Stomach (tissue), 9 donors: ENCODE results near the gene CCNI. TPM values are rescaled to one million over a fixed set of nuclear protein-coding genes. Genes with fewer than 3 reads are reported as not detected.

ENCODE experiments used
- DNase-seq, 2 donors: peaks; one replicate each; pipeline versions ENCODE4 v3.0.0 to v3.0.0-alpha.2; 2013 to 2019
- H3K27ac ChIP-seq, 5 donors: fragments of 200-600 bp in 4 of 5; sonication (generic) in 4 of 5; one replicate each; pipeline ENCODE4 v1.5.1; 2013 to 2019; ENCODE audit warnings: mild to moderate bottlenecking in 1 of 5, moderate library complexity in 1 of 5
- H3K27me3 ChIP-seq, 3 donors: fragments of 200-600 bp; sonication (generic); one replicate each; pipeline ENCODE4 v1.5.1; 2017 to 2019; ENCODE audit warnings: mixed run types in 1 of 3
- H3K36me3 ChIP-seq, 4 donors: fragments of 200-600 bp; sonication (generic); 1 replicate in 3 of 4; 2 replicates in 1 of 4; pipeline ENCODE4 v1.5.1; 2016 to 2019
- H3K4me1 ChIP-seq, 4 donors: fragments of 200-600 bp; sonication (generic); one replicate each; pipeline ENCODE4 v1.5.1; 2016 to 2019
- H3K4me3 ChIP-seq, 4 donors: fragments of 200-600 bp; sonication (generic) in 3 of 4; one replicate each; pipeline ENCODE4 v1.5.1; 2016 to 2019; ENCODE audit warnings: mild to moderate bottlenecking in 1 of 4
- H3K9me3 ChIP-seq, 4 donors: fragments of 200-600 bp; sonication (generic); one replicate each; pipeline ENCODE4 v1.5.1; 2016 to 2019
- CTCF ChIP-seq, 7 experiments: fragments of 450-650 bp in 4 of 7; fragments of 200-600 bp in 3 of 7; sonication (generic) in 3 of 7; IDR thresholded peaks; one replicate each; pipeline ENCODE4 v1.5.1; 2016 to 2019; ENCODE audit warnings: antibody characterized with exemption in 7 of 7, control low read depth in 2 of 7, mild to moderate bottlenecking in 1 of 7
- EP300 ChIP-seq: sonication (generic); formaldehyde crosslinking; IDR thresholded peaks from one replicate; pipeline ENCODE4 v1.6.1; 2017; ENCODE audit warnings: antibody characterized with exemption
- POLR2A ChIP-seq, 4 donors: fragments of 450-650 bp; IDR thresholded peaks; one replicate each; pipeline ENCODE4 v1.6.1; 2016; ENCODE audit warnings: antibody characterized with exemption in 4 of 4, control low read depth in 2 of 4, mild to moderate bottlenecking in 1 of 4, moderate library complexity in 1 of 4
- POLR2AphosphoS5 ChIP-seq, 3 donors: sonication (generic); formaldehyde crosslinking; IDR thresholded peaks; one replicate each; pipeline ENCODE4 v1.6.1; 2016; ENCODE audit warnings: antibody characterized with exemption in 3 of 3
- WGBS, 5 donors: extraction: QIAGEN DNeasy Blood & Tissue Kit in 3 of 5; methylation state at CpG; one replicate each; pipeline versions ENCODE4 v1.1.5 to v1.1.7; 2013 to 2018; 5-methylcytosine and 5-hydroxymethylcytosine counted together
- intact Hi-C: fragments of 100-400 bp; cut with DNase I; formaldehyde crosslinking; loops from one replicate; pipeline ENCODE4 v1.15.1; 2023; ENCODE audit warnings: low total_unique reads
- polyA plus RNA-seq, 3 donors: library from polyadenylated mRNA; stranded (reverse); fragments of 200-250 nt; gene quantifications; one replicate each; pipeline ENCODE4 v1.2.3, GENCODE V29; 2013
- total RNA-seq, 5 donors: library from RNA; depleted of rRNA; stranded (reverse); fragments of >200 nt; gene quantifications; one replicate each; pipeline versions ENCODE4 v1.1.0 to v1.2.3, GENCODE V29; 2014 to 2016
- donor health status: healthy with polysubstance abuse.
- donor health status: Bipolar disorder and iron deficiency.
- donor health status: healthy.

Gene CCNI
- total and polyA plus RNA-seq, 8 donors: 43.4 to 278 (median 144) TPM

GRCh38 chr4:77121736-77122240, 46.0 kb upstream of the CCNI start:
- no peak overlapping the region for H3K4me3 ChIP-seq
- H3K36me3 ChIP-seq: no peaks in the 10 kb centered on the region
- intact Hi-C loops: no loop called here
- no peak for TF ChIP-seq EP300
- TF ChIP-seq CTCF (IDR thresholded peaks at IDR 0.05): no peak
- no peak for TF ChIP-seq POLR2AphosphoS5 (IDR thresholded peaks at IDR 0.05)
- TF ChIP-seq POLR2A (IDR thresholded peaks at IDR 0.05): no peak
- WGBS, 5 donors: 80 to 96% (median 91%) methylated on average over 5 of the region's 5 CpGs
- no peaks in the 10 kb centered on the region for H3K4me1 ChIP-seq
- peaks cover 0 to 5% (median 0%) of the 10 kb centered on the region in 3 donors for H3K27me3 ChIP-seq
- H3K27ac ChIP-seq: no peak overlapping the region
- no peaks in the 10 kb centered on the region for H3K9me3 ChIP-seq
- DNase-seq: no peak

- WGBS, 5 donors: 84 to 91% (median 88%) methylated on average over 8 of the region's 8 CpGs
- no peaks in the 10 kb centered on the region for H3K4me1 ChIP-seq
- intact Hi-C loops: no loop called here
- no peak overlapping the region for H3K27ac ChIP-seq
- H3K4me3 ChIP-seq: no peak overlapping the region
- H3K36me3 ChIP-seq: no peaks in the 10 kb centered on the region
- no peak for DNase-seq
- TF ChIP-seq POLR2A (IDR thresholded peaks at IDR 0.05): no peak
- no peak for TF ChIP-seq CTCF (IDR thresholded peaks at IDR 0.05)
- TF ChIP-seq EP300: no peak
- TF ChIP-seq POLR2AphosphoS5 (IDR thresholded peaks at IDR 0.05): no peak
- peaks cover 0 to 5% (median 0%) of the 10 kb centered on the region in 3 donors for H3K27me3 ChIP-seq
- H3K9me3 ChIP-seq: no peaks in the 10 kb centered on the region
Measured at GRCh38 chr4:77120886-77121508, 45.2 kb upstream of the CCNI start.

- no peak for DNase-seq
- Histone ChIP-seq H3K9me3 (no peaks in the 10 kb centered on the region), H3K4me1 (no peaks in the 10 kb centered on the region), H3K4me3 (no peak overlapping the region), H3K27ac (no peak overlapping the region), H3K27me3 (peaks cover 0 to 5% (median 0%) of the 10 kb centered on the region in 3 donors), H3K36me3 (no peaks in the 10 kb centered on the region)
- no peak for TF ChIP-seq POLR2AphosphoS5 (IDR thresholded peaks at IDR 0.05)
- TF ChIP-seq POLR2A (IDR thresholded peaks at IDR 0.05): no peak
- TF ChIP-seq CTCF (IDR thresholded peaks at IDR 0.05): no peak
- TF ChIP-seq EP300: no peak
- intact Hi-C loops: no loop called here
Measured at GRCh38 chr4:77117721-77118120, 41.9 kb upstream of the CCNI start.

GRCh38 chr4:77113069-77113468, 37.3 kb upstream of the CCNI start:
- H3K4me1 ChIP-seq: no peaks in the 10 kb centered on the region
- no peak for DNase-seq
- H3K36me3 ChIP-seq: no peaks in the 10 kb centered on the region
- intact Hi-C loops: no loop called here
- 91 to 99% (median 93%) methylated on average over 17 to 29 of the region's 29 CpGs for WGBS, 5 donors
- TF ChIP-seq POLR2A (IDR thresholded peaks at IDR 0.05) (no peak), EP300 (no peak), POLR2AphosphoS5 (IDR thresholded peaks at IDR 0.05) (no peak), CTCF (IDR thresholded peaks at IDR 0.05) (no peak)
- H3K27me3 ChIP-seq: no peaks in the 10 kb centered on the region
- H3K27ac ChIP-seq: no peak overlapping the region
- H3K4me3 ChIP-seq: no peak overlapping the region
- no peaks in the 10 kb centered on the region for H3K9me3 ChIP-seq
